B cell (primary cell): ENCODE results near the gene LPCAT4. TPM values are rescaled to one million over a fixed set of nuclear protein-coding genes. Genes with fewer than 3 reads are reported as not detected.

Source experiments
- ATAC-seq: fragments of 200-7000 bp; cut with Tn5 transposase; one replicate; pipeline ENCODE4 v1.10.0; 2021; ENCODE audit warnings: low read depth, mild to moderate bottlenecking, moderate number of reproducible peaks, moderate library complexity
- CTCF ChIA-PET: fragments of 350-600 bp; sonication (Branson Sonifier 250); formaldehyde crosslinking; loops from one replicate; lab custom pipeline; 2021; ENCODE audit warnings: antibody characterized with exemption, inconsistent platforms; lab: Charles Lee
- POLR2A ChIA-PET: fragments of 350-600 bp; sonication (Branson Sonifier 250); formaldehyde crosslinking; loops from one replicate; lab custom pipeline; 2021; ENCODE audit warnings: antibody characterized with exemption; lab: Charles Lee
- DNase-seq: peaks from one replicate; pipeline ENCODE4 v3.0.0; 2013
- H2AFZ ChIP-seq: 2 replicates; pipeline ENCODE4 v1.6.1; 2012; ENCODE audit warnings: mild to moderate bottlenecking, low read depth, low read length; ENCODE audit not compliant: insufficient read depth, poor library complexity, severe bottlenecking
- H3K27ac ChIP-seq, 2 donors: 1 replicate in 1 of 2; 2 replicates in 1 of 2; pipeline ENCODE4 v1.5.1; 2012 to 2013; ENCODE audit warnings: low read length in 2 of 2, mild to moderate bottlenecking in 2 of 2, moderate library complexity in 1 of 2
- H3K27me3 ChIP-seq, 4 experiments: fragments of 200-600 bp in 1 of 4; sonication (generic) in 1 of 4; replicated peaks in 1 of 4; 1 replicate in 2 of 4; 2 replicates in 2 of 4; pipeline versions ENCODE4 v1.6.1 to v1.7.0; 2013 to 2016; ENCODE audit warnings: low read length in 3 of 4, mild to moderate bottlenecking in 2 of 4, mixed read lengths in 1 of 4, moderate library complexity in 1 of 4; ENCODE audit not compliant: insufficient read depth in 4 of 4, control insufficient read depth in 3 of 4; ENCODE audit errors: control extremely low read depth in 1 of 4
- H3K36me3 ChIP-seq, 2 experiments: replicated peaks in 1 of 2; 1 replicate in 1 of 2; 2 replicates in 1 of 2; pipeline versions ENCODE4 v1.6.1 to v1.7.1; 2013; ENCODE audit warnings: low read length in 1 of 2; ENCODE audit not compliant: insufficient read depth in 2 of 2, control insufficient read depth in 1 of 2; ENCODE audit errors: control extremely low read depth in 1 of 2, extremely low read depth in 1 of 2
- H3K4me1 ChIP-seq, 2 donors: fragments of 200-600 bp in 1 of 2; sonication (generic) in 1 of 2; 1 replicate in 1 of 2; 2 replicates in 1 of 2; pipeline versions ENCODE4 v1.5.1 to v1.6.1; 2013 to 2017; ENCODE audit warnings: low read length in 2 of 2; ENCODE audit not compliant: control insufficient read depth in 2 of 2, insufficient read depth in 2 of 2
- H3K4me2 ChIP-seq: replicated peaks from 2 replicates; pipeline ENCODE3; 2012; ENCODE audit warnings: mild to moderate bottlenecking, low read depth, low read length; ENCODE audit not compliant: poor library complexity, severe bottlenecking
- H3K4me3 ChIP-seq, 5 experiments: fragments of 200-600 bp in 1 of 5; sonication (generic) in 1 of 5; 1 replicate in 3 of 5; 2 replicates in 2 of 5; pipeline versions ENCODE4 v1.5.1 to v1.7.0; 2011 to 2016; ENCODE audit warnings: low read length in 4 of 5, mild to moderate bottlenecking in 4 of 5, low read depth in 2 of 5, control low read depth in 1 of 5, moderate library complexity in 1 of 5; ENCODE audit not compliant: insufficient read depth in 1 of 5; ENCODE audit errors: control extremely low read depth in 1 of 5, extremely low read depth in 1 of 5
- H3K79me2 ChIP-seq: fragments of 200-600 bp; sonication (generic); one replicate; pipeline ENCODE4 v1.6.0; 2016; ENCODE audit warnings: low read length; ENCODE audit not compliant: control insufficient read depth, insufficient read depth
- H3K9ac ChIP-seq: fragments of 200-600 bp; sonication (generic); 2 replicates; pipeline ENCODE4 v1.6.1; 2017; ENCODE audit warnings: mild to moderate bottlenecking, low read length, moderate library complexity
- H3K9me3 ChIP-seq, 3 donors: one replicate each; pipeline versions ENCODE4 v1.6.1 to v1.7.1; 2013; ENCODE audit warnings: low read length in 2 of 3; ENCODE audit not compliant: control insufficient read depth in 2 of 3, insufficient read depth in 1 of 3; ENCODE audit errors: control extremely low read depth in 1 of 3
- H4K20me1 ChIP-seq: 2 replicates; pipeline ENCODE4 v1.6.0; 2012; ENCODE audit warnings: mild to moderate bottlenecking, low read length; ENCODE audit not compliant: insufficient read depth, control insufficient read depth, poor library complexity, severe bottlenecking
- H3K27ac Mint-ChIP-seq: one replicate; pipeline ENCODE4 v1.8.0; 2021; ENCODE audit warnings: mixed read lengths
- H3K27me3 Mint-ChIP-seq: one replicate; pipeline ENCODE4 v1.8.0; 2021; ENCODE audit warnings: mixed read lengths
- H3K4me1 Mint-ChIP-seq: one replicate; pipeline ENCODE4 v1.8.0; 2021; ENCODE audit warnings: mixed read lengths
- H3K4me3 Mint-ChIP-seq: one replicate; pipeline ENCODE4 v1.8.0; 2021; ENCODE audit warnings: mixed read lengths
- H3K9me3 Mint-ChIP-seq: one replicate; pipeline ENCODE4 v1.8.0; 2022; ENCODE audit warnings: mixed read lengths; ENCODE audit not compliant: insufficient read depth
- EZH2 ChIP-seq: IDR thresholded peaks from 2 replicates; pipeline ENCODE4 v1.6.1; 2012; ENCODE audit warnings: borderline replicate concordance, low read depth, mild to moderate bottlenecking, moderate library complexity, low read length; ENCODE audit not compliant: insufficient read depth, poor library complexity, severe bottlenecking
- WGBS: methylation state at CpG from one replicate; pipeline ENCODE4 v1.1.5; 2013; ENCODE audit warnings: missing lambda C conversion rate; ENCODE audit not compliant: insufficient coverage; 5-methylcytosine and 5-hydroxymethylcytosine counted together
- intact Hi-C: fragments of 100-400 bp; cut with micrococcal nuclease; formaldehyde crosslinking; loops from one replicate; pipeline ENCODE4 v1.10.0; 2022
- polyA plus RNA-seq: library from polyadenylated mRNA; depleted of rRNA; stranded (reverse); fragments of >200 nt; gene quantifications from 2 replicates; pipeline ENCODE4 v1.2.3, GENCODE V29; 2012
- total RNA-seq, 2 donors: library from RNA; stranded (reverse); fragments of 120-200 nt in 1 of 2; gene quantifications; 1 replicate in 1 of 2; 2 replicates in 1 of 2; pipeline versions ENCODE4 v1.2.3 to v1.2.4, GENCODE V29; 2013 to 2022
- TF ChIP-seq, protein P1 (sequence below): fragments of 200-600 bp; IDR thresholded peaks from one replicate; pipeline ENCODE4 v1.8.0; 2022; ENCODE audit warnings: antibody characterized with exemption, mild to moderate bottlenecking

The LPCAT4 gene
- total and polyA plus RNA-seq, 2 donors (not counting 1 experiment from before 2014, with no cell fraction given) = 64.2 to 76.3 TPM

DNA sequence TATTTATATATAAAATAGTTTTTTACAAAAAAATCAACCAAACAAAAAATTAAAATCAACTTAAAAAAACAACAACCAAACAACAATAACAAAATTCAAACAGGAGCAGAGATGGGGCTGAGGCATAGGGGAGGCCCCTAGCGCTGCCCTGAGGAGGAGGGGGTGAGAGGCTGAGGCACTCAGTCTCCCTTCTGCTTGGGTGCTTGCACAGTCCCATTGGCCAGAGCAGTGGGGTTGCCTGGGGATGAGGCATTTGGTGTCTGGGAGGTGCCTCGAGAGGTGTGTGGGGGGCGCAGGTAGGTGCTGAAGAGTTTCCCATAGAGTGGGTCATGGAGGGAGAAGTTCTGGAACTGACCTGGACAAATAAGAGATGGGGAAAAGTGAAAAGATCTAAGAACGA lies 8.0 kb downstream of the LPCAT4 start:
- ChIA-PET CTCF (interaction anchor here (1.0 to 1.9 kb wide), 3 partner anchors 9 to 117 kb away, joined by 3 to 6 read pairs (median 6); partner anchors contain the start of genes LPCAT4, NOP10 and NUTM1), POLR2A (no interaction called here)
- no peak for ATAC-seq
- H3K9me3 ChIP-seq = no peaks in the 10 kb centered on the region
- no peaks in the 10 kb centered on the region for H4K20me1 ChIP-seq
- peaks cover 0 to 26% of the 10 kb centered on the region in 2 experiments for H3K36me3 ChIP-seq
- Mint-ChIP-seq H3K9me3 (no peaks in the 10 kb centered on the region), H3K4me3 (no peak overlapping the region), H3K4me1 (no peaks in the 10 kb centered on the region), H3K27ac (no peak overlapping the region), H3K27me3 (no peaks in the 10 kb centered on the region)
- no peak overlapping the region for H3K9ac ChIP-seq
- DNase-seq = no peak
- no peaks in the 10 kb centered on the region for H3K27me3 ChIP-seq
- H3K4me3 ChIP-seq = no peak overlapping the region
- no peak overlapping the region for H3K4me2 ChIP-seq
- no peak overlapping the region for H2AFZ ChIP-seq
- 100% methylated on average over 3 of the region's 4 CpGs for WGBS
- TF ChIP-seq, protein P1, sequence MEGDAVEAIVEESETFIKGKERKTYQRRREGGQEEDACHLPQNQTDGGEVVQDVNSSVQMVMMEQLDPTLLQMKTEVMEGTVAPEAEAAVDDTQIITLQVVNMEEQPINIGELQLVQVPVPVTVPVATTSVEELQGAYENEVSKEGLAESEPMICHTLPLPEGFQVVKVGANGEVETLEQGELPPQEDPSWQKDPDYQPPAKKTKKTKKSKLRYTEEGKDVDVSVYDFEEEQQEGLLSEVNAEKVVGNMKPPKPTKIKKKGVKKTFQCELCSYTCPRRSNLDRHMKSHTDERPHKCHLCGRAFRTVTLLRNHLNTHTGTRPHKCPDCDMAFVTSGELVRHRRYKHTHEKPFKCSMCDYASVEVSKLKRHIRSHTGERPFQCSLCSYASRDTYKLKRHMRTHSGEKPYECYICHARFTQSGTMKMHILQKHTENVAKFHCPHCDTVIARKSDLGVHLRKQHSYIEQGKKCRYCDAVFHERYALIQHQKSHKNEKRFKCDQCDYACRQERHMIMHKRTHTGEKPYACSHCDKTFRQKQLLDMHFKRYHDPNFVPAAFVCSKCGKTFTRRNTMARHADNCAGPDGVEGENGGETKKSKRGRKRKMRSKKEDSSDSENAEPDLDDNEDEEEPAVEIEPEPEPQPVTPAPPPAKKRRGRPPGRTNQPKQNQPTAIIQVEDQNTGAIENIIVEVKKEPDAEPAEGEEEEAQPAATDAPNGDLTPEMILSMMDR = no peak
- TF ChIP-seq EZH2 = no peak
- intact Hi-C loops = no loop called here
- no peaks in the 10 kb centered on the region for H3K4me1 ChIP-seq
- H3K27ac ChIP-seq = no peak overlapping the region
- H3K79me2 ChIP-seq = no peaks in the 10 kb centered on the region

DNA sequence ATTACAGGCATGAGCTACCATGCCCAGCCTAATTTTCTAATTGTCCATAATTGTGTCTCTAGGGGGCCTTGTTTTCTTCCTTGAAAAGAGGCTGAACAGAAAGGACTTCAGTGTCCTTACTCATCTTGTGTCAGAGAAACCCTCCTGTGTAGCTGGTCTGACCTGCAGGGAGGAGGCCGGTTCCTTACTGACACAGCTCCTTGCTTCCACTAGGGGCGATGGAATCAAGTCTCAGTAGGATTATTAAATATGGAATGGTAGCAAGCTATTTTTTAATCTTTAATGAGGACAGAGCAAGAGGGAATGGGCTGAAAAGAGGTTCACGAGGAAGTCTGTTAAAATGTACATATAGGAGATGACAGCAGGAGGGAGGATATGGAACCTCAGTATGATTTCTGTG lies 8.6 kb downstream of the LPCAT4 start:
- ChIA-PET POLR2A (no interaction called here), CTCF (interaction anchor here (1.7 to 1.9 kb wide), 2 partner anchors 9 to 117 kb away, joined by 6 read pairs; partner anchors contain the start of gene LPCAT4)
- no peak for DNase-seq
- Histone ChIP-seq H3K4me1 (no peaks in the 10 kb centered on the region), H2AFZ (no peak overlapping the region), H4K20me1 (no peaks in the 10 kb centered on the region), H3K36me3 (peaks cover 0 to 26% of the 10 kb centered on the region in 2 experiments), H3K4me3 (no peak overlapping the region), H3K79me2 (no peaks in the 10 kb centered on the region), H3K9ac (no peak overlapping the region), H3K4me2 (no peak overlapping the region), H3K9me3 (no peaks in the 10 kb centered on the region), H3K27ac (no peak overlapping the region), H3K27me3 (no peaks in the 10 kb centered on the region)
- intact Hi-C loops = no loop called here
- Mint-ChIP-seq H3K4me3 (no peak overlapping the region), H3K9me3 (no peaks in the 10 kb centered on the region), H3K27ac (no peak overlapping the region), H3K27me3 (no peaks in the 10 kb centered on the region), H3K4me1 (no peaks in the 10 kb centered on the region)
- no peak for ATAC-seq
- TF ChIP-seq, protein P1 = no peak
- TF ChIP-seq EZH2 = no peak
- 89% methylated on average over 3 of the region's 3 CpGs for WGBS
